AG08395 (cell line): ENCODE measurements around the gene IFNA21.
"Not testable (repeated sequence)": the region's sequence is repeated elsewhere in the genome, so short reads cannot be mapped to it uniquely, and the experiment has no call there.

Source experiments
- DNase-seq: peaks from one replicate; pipeline ENCODE4 v3.0.0; 2012; ENCODE audit warnings: mixed read lengths, low spot score

Gene IFNA21

GRCh38 chr9:21141427-21141882, 25.0 kb downstream of the IFNA21 start, which contains the start of gene IFNW1:
IFNW1 (minus strand) TSS chr9:21141832; CDS start chr9:21141570, 262 bp downstream.
- DNase-seq: no peak

- no peak for DNase-seq
Observed at GRCh38 chr9:21137020-21137419, 29.4 kb downstream of the IFNA21 start.

GRCh38 chr9:21135736-21136135, 30.7 kb downstream of the IFNA21 start:
- no peak for DNase-seq

- not testable (repeated sequence) for DNase-seq
Observed at GRCh38 chr9:21128186-21128585, 38.3 kb downstream of the IFNA21 start.

- DNase-seq: no peak
Observed at GRCh38 chr9:21121595-21122251, 44.7 kb downstream of the IFNA21 start.

GRCh38 chr9:21121079-21121478, 45.4 kb downstream of the IFNA21 start:
- no peak for DNase-seq

GRCh38 chr9:21119093-21119770, 47.2 kb downstream of the IFNA21 start:
- DNase-seq: no peak
